K562 (cell line): ENCODE data around the gene TNFRSF19. TPM values are rescaled to one million over a fixed set of nuclear protein-coding genes. Genes with fewer than 3 reads are reported as not detected.

ENCODE experiments used
- ATAC-seq: fragments of 200-7000 bp; cut with Tn5 transposase; 3 replicates; pipeline ENCODE4 v1.9.1; 2020; ENCODE audit warnings: moderate library complexity
- BruUV-seq: library from RNA; stranded (reverse); fragments of 400-500 nt; replicated peaks from 2 replicates; lab custom pipeline; 2021; lab: Mats Ljungman, UMichigan
- CTCF ChIA-PET: fragments of 300-600 bp; formaldehyde crosslinking; extraction: SDS; loops from one replicate; lab custom pipeline; 2021; ENCODE audit warnings: low intra/inter-chr PET ratio; lab: Yijun Ruan, JAX
- POLR2A ChIA-PET: fragments of 300-600, 350-650 bp; sonication (Branson Sonifier 250); formaldehyde crosslinking; extraction: SDS; loops from one replicate; lab custom pipeline; 2021; ENCODE audit warnings: antibody characterized with exemption, inconsistent platforms; lab: Yijun Ruan, JAX
- DNase-seq, 4 experiments: peaks; one replicate each; pipeline versions ENCODE4 v3.0.0 to v3.0.0-alpha.2; 2011 to 2018; ENCODE audit warnings: low spot score in 3 of 4, mixed read lengths in 3 of 4; ENCODE audit errors: extremely low read depth in 1 of 4
- FAIRE-seq: peaks from 2 replicates; lab custom pipeline; 2011; peaks lifted over from hg19 to GRCh38; lab: Jason Lieb, UNC
- H2AFZ ChIP-seq: 2 replicates; pipeline ENCODE4 v1.6.0; 2011; ENCODE audit warnings: low read depth, low read length, control low read depth, inconsistent platforms
- H3K27ac ChIP-seq: fragments of 200-600 bp; 3 replicates; pipeline ENCODE4 v1.8.0; 2011; ENCODE audit warnings: low read depth, mild to moderate bottlenecking, control low read depth, inconsistent platforms, low read length, moderate library complexity, mixed read lengths; ENCODE audit errors: extremely low read depth
- H3K27me3 ChIP-seq, 2 experiments: fragments of 300-600 bp in 1 of 2; 2 replicates in 1 of 2; 3 replicates in 1 of 2; pipeline versions ENCODE4 v1.6.0 to v1.8.0; 2011; ENCODE audit warnings: inconsistent platforms in 2 of 2, low read length in 2 of 2, mild to moderate bottlenecking in 1 of 2, mixed read lengths in 1 of 2, moderate library complexity in 1 of 2; ENCODE audit not compliant: control insufficient read depth in 2 of 2, insufficient read depth in 2 of 2
- H3K36me3 ChIP-seq: fragments of 300-600 bp; 3 replicates; pipeline ENCODE4 v1.8.0; 2011; ENCODE audit warnings: mild to moderate bottlenecking, low read length, inconsistent platforms; ENCODE audit not compliant: control insufficient read depth, insufficient read depth
- H3K4me1 ChIP-seq, 2 experiments: fragments of 200-600 bp in 1 of 2; replicated peaks in 1 of 2; 2 replicates in 1 of 2; 3 replicates in 1 of 2; pipeline versions ENCODE4 v1.5.1 to v1.8.0; 2011; ENCODE audit warnings: inconsistent platforms in 2 of 2, low read length in 2 of 2, mild to moderate bottlenecking in 1 of 2, mixed read lengths in 1 of 2, moderate library complexity in 1 of 2; ENCODE audit not compliant: control insufficient read depth in 2 of 2, insufficient read depth in 2 of 2
- H3K4me2 ChIP-seq: 2 replicates; pipeline ENCODE4 v1.6.1; 2011; ENCODE audit warnings: low read length, control low read depth, inconsistent platforms, mixed read lengths; ENCODE audit not compliant: insufficient read depth
- H3K4me3 ChIP-seq: fragments of 200-600 bp; sonication (generic), shearing (Covaris generic); 2 replicates; pipeline ENCODE4 v1.5.1; 2016; ENCODE audit warnings: control low read depth, inconsistent platforms
- H3K79me2 ChIP-seq: fragments of 200-600 bp; 3 replicates; pipeline ENCODE4 v1.8.0; 2011; ENCODE audit warnings: low read length, inconsistent platforms; ENCODE audit not compliant: control insufficient read depth, insufficient read depth
- H3K9ac ChIP-seq, 2 experiments: 2 replicates each; pipeline versions ENCODE4 v1.6.0 to v1.6.1; 2011; ENCODE audit warnings: low read depth in 2 of 2, low read length in 2 of 2, control low read depth in 1 of 2, inconsistent platforms in 1 of 2, mild to moderate bottlenecking in 1 of 2, mixed read lengths in 1 of 2; ENCODE audit not compliant: insufficient read depth in 1 of 2
- H3K9me1 ChIP-seq: one replicate; pipeline ENCODE4 v1.6.0; 2011; ENCODE audit warnings: inconsistent platforms, mild to moderate bottlenecking, low read length, moderate library complexity; ENCODE audit not compliant: control insufficient read depth, insufficient read depth
- H3K9me3 ChIP-seq: replicated peaks from 2 replicates; pipeline ENCODE4 v1.5.1; 2011; ENCODE audit warnings: low read depth, low read length, inconsistent platforms; ENCODE audit not compliant: control insufficient read depth, insufficient read depth
- H4K20me1 ChIP-seq: replicated peaks from 2 replicates; pipeline ENCODE4 v1.6.1; 2011; ENCODE audit warnings: low read length, inconsistent platforms, mixed read lengths; ENCODE audit not compliant: control insufficient read depth, insufficient read depth
- BRD4 ChIP-seq: fragments of 200-600 bp; sonication (generic); IDR thresholded peaks from 2 replicates; pipeline ENCODE4 v1.6.1; 2017; ENCODE audit warnings: inconsistent platforms
- NKRF ChIP-seq: fragments of 450-650 bp; IDR thresholded peaks from 2 replicates; pipeline ENCODE4 v1.6.1; 2016; ENCODE audit warnings: borderline replicate concordance
- PCBP1 ChIP-seq: fragments of 200-400 bp; formaldehyde crosslinking; IDR thresholded peaks from 2 replicates; pipeline ENCODE4 v1.6.1; 2018; ENCODE audit warnings: mild to moderate bottlenecking, low read depth, low read length; ENCODE audit not compliant: poor library complexity, severe bottlenecking
- RNF2 ChIP-seq: sonication (generic); IDR thresholded peaks from 2 replicates; pipeline ENCODE4 v1.6.1; 2016
- ZNF780A ChIP-seq: fragments of 250-450 bp; sonication (Bioruptor Pico); IDR thresholded peaks from 2 replicates; pipeline ENCODE4 v1.5.0; 2021; ENCODE audit warnings: mild to moderate bottlenecking
- WGBS: fragments of 100-300 bp; shearing (Covaris generic); methylation state at CpG from one replicate; pipeline ENCODE4 v1.1.6; 2016; ENCODE audit warnings: low coverage, mixed read lengths; ENCODE audit not compliant: insufficient coverage; ENCODE audit errors: missing lambda C conversion rate; 5-methylcytosine and 5-hydroxymethylcytosine counted together
- in situ Hi-C: fragments of 300-500 bp; cut with MboI; formaldehyde crosslinking; loops from 4 replicates; pipeline ENCODE4 v1.15.0; 2018; ENCODE audit warnings: inconsistent platforms, mixed read lengths
- intact Hi-C: fragments of 100-400 bp; cut with micrococcal nuclease; formaldehyde crosslinking; loops from 2 replicates; pipeline ENCODE4 v1.14.2; 2022
- polyA plus RNA-seq, 8 experiments: library from polyadenylated mRNA; depleted of rRNA in 4 of 8; stranded (reverse) in 5 of 8; unstranded in 3 of 8; fragments of >200 nt; fragmentation: Nextera tagmentation in 2 of 8; fragmentation: Illumina TruSeq in 1 of 8; extraction: Ambion mirVana in 2 of 8; extraction: Trizol in 1 of 8; gene quantifications; 2 replicates each; pipeline versions ENCODE4 v1.2.1 to v1.2.3, GENCODE V29; 2011 to 2014; ENCODE audit warnings: inconsistent platforms in 1 of 8, missing spikeins in 1 of 8
- total RNA-seq, 7 experiments: library from RNA; depleted of rRNA in 6 of 7; stranded (reverse); fragments of >200 nt in 6 of 7; fragmentation: Illumina TruSeq in 2 of 7; extraction: Trizol in 2 of 7; gene quantifications; 2 replicates each; pipeline versions ENCODE4 v1.2.1 to v1.2.3, GENCODE V29; 2011 to 2021; ENCODE audit warnings: low replicate concordance in 1 of 7

TNFRSF19 gene
- total and polyA plus RNA-seq, 9 of the 15 experiments (the other 6 are each of a cell fraction or from before 2014, with no cell fraction given): 0.01 to 0.07 TPM; not detected in 7

GRCh38 chr13:23567906-23568460 is 2.2 kb upstream of the TNFRSF19 start:
- H3K4me2 ChIP-seq: no peak overlapping the region
- intact Hi-C loops (no loop called here), in situ Hi-C loops (no loop called here)
- no peak for FAIRE-seq
- no peaks in the 10 kb centered on the region for H3K9me1 ChIP-seq
- H3K27me3 ChIP-seq: no peaks in the 10 kb centered on the region; a peak in 1 of 5 replicates
- H3K27ac ChIP-seq: no peak overlapping the region
- ChIA-PET CTCF (interaction anchor here (0.7 kb wide), 1 partner anchor 1831 kb away, joined by 3 read pairs; no protein-coding TSS in a partner anchor), POLR2A (interaction anchor here (1.4 to 2.3 kb wide), 2 partner anchors 11 to 15 kb away, joined by 3 to 6 read pairs; no protein-coding TSS in a partner anchor)
- TF ChIP-seq ZNF780A (CRISPR knock-in tag) (no peak), PCBP1 (no peak), BRD4 (no peak), NKRF (no peak), RNF2 (no peak)
- H3K79me2 ChIP-seq: no peaks in the 10 kb centered on the region
- no peak overlapping the region for H2AFZ ChIP-seq
- H3K36me3 ChIP-seq: no peaks in the 10 kb centered on the region
- WGBS: 0% methylated on average over 8 of the region's 9 CpGs
- H3K9ac ChIP-seq: no peak overlapping the region
- H3K9me3 ChIP-seq: no peaks in the 10 kb centered on the region
- H3K4me1 ChIP-seq: peaks cover 0 to 9% of the 10 kb centered on the region in 2 experiments; a peak in 3 of 5 replicates
- no TSS peak for BruUV-seq
- no peaks in the 10 kb centered on the region for H4K20me1 ChIP-seq
- ATAC-seq: no peak
- no peak for DNase-seq
- no peak overlapping the region for H3K4me3 ChIP-seq
